Spleen (tissue), 7 donors: Measurements from ENCODE around the gene LDAH.

Experiments
- CTCF ChIP-seq, 11 experiments: fragments of 200-600 bp in 7 of 11; fragments of 450-650 bp in 4 of 11; sonication (generic) in 4 of 11; IDR thresholded peaks in 8 of 11; conservative IDR thresholded peaks in 3 of 11; 1 replicate in 7 of 11; 2 replicates in 4 of 11; pipeline versions ENCODE4 v1.4.0 to v1.8.0; 2016 to 2021; ENCODE audit warnings: antibody characterized with exemption in 11 of 11, inconsistent platforms in 4 of 11, mild to moderate bottlenecking in 1 of 11
- POLR2A ChIP-seq, 3 donors: fragments of 450-650 bp; IDR thresholded peaks; one replicate each; pipeline ENCODE4 v1.5.1; 2017; ENCODE audit warnings: antibody characterized with exemption in 3 of 3, mild to moderate bottlenecking in 1 of 3
- donor health status: DM: no; HTN: no; CAD: no; lungs with moderate emphysema.
- donor health status: DM: no; HTN: no; CAD: no.
- donor health status: DM: no; HTN: no; CAD: no.

- TF ChIP-seq CTCF (IDR thresholded peaks at IDR 0.05 in 8 of 11, conservative IDR thresholded peaks at IDR 0.05 in 3 of 11): no peak
- no peak for TF ChIP-seq POLR2A (IDR thresholded peaks at IDR 0.05)
Measured at GRCh38 chr2:20691076-20691734, 131.7 kb downstream of the LDAH start.
